ENCODE data around the gene MYO1C.
A peak's percentile ranks its signal among the peaks of the same experiment; 100 is the strongest.

The MYO1C gene

DNA sequence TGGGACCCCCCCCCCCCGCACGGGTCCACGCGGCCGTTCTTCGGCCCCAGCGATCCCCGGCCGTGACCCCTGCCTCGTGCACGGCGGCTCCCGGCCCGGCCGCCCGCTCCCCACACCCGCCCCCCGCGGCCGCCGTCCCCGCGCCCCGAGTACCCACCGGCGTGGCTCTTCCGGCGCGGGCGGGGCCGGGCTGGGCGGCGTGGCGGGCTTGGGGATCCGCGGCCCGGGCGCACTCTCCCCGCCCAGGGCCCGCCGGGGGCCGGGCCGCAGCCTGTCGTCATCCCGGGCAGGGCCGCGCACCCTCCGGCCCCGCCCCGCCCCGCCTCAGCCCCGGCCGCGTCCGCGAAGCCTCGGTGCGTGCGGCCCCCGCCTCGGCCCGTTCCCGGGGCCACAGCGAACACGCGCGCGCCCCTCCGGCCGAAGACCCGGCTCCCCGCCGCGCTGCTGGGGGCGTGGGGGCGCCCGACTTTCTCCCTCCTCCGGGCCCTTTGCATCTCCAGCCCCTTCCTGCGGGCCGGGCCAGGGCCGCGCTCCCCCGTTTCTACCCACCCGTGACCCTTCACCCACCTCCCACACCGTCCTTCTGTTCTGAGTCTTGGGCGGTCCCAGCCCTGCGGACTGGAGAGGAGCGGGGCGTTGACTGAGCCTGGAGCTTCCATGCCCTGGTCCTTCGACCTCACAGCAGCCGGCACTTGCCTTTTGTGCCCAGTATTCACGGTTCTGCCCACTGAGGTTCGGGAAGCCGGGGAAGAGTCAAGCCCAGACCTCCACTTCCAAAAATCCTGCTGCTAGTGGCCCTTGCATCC lies 840 bp downstream of the MYO1C start:
- Histone ChIP-seq H3K9me3 (ENCODE audit: insufficient read depth, low read length) (no peaks in the 10 kb centered on the region), H3K4me3 (ENCODE audit: low read length) (peak overlapping the region; percentile 97), H3K9ac (ENCODE audit: low read length) (peak overlapping the region; percentile 80), H4K20me1 (ENCODE audit: insufficient read depth, low read length) (no peaks in the 10 kb centered on the region), H3K27ac (ENCODE audit: low read length) (0 out of 2 replicates have a peak overlapping the region, but pooled peaks have one; percentile 6), H3K4me2 (ENCODE audit: low read length) (peak overlapping the region; percentile 96), H2AFZ (ENCODE audit: low read depth, low read length) (no peak overlapping the region; the same call in 1 of the 2 replicates), H3K79me2 (ENCODE audit: low read length) (no peaks in the 10 kb centered on the region), H3K36me3 (replicated peaks; ENCODE audit: low read depth, low read length) (no peaks in the 10 kb centered on the region), H3K27me3 (ENCODE audit: low read depth, low read length) (peaks cover 6% of the 10 kb centered on the region), H3K4me1 (ENCODE audit: low read length) (peaks cover 15% of the 10 kb centered on the region)
- TF ChIP-seq, protein P1, sequence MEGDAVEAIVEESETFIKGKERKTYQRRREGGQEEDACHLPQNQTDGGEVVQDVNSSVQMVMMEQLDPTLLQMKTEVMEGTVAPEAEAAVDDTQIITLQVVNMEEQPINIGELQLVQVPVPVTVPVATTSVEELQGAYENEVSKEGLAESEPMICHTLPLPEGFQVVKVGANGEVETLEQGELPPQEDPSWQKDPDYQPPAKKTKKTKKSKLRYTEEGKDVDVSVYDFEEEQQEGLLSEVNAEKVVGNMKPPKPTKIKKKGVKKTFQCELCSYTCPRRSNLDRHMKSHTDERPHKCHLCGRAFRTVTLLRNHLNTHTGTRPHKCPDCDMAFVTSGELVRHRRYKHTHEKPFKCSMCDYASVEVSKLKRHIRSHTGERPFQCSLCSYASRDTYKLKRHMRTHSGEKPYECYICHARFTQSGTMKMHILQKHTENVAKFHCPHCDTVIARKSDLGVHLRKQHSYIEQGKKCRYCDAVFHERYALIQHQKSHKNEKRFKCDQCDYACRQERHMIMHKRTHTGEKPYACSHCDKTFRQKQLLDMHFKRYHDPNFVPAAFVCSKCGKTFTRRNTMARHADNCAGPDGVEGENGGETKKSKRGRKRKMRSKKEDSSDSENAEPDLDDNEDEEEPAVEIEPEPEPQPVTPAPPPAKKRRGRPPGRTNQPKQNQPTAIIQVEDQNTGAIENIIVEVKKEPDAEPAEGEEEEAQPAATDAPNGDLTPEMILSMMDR (IDR thresholded peaks at IDR 0.05; ENCODE audit: low read depth, low read length): no peak
- TF ChIP-seq EZH2phosphoT487 (IDR thresholded peaks at IDR 0.05; ENCODE audit: low read depth): no peak

DNA sequence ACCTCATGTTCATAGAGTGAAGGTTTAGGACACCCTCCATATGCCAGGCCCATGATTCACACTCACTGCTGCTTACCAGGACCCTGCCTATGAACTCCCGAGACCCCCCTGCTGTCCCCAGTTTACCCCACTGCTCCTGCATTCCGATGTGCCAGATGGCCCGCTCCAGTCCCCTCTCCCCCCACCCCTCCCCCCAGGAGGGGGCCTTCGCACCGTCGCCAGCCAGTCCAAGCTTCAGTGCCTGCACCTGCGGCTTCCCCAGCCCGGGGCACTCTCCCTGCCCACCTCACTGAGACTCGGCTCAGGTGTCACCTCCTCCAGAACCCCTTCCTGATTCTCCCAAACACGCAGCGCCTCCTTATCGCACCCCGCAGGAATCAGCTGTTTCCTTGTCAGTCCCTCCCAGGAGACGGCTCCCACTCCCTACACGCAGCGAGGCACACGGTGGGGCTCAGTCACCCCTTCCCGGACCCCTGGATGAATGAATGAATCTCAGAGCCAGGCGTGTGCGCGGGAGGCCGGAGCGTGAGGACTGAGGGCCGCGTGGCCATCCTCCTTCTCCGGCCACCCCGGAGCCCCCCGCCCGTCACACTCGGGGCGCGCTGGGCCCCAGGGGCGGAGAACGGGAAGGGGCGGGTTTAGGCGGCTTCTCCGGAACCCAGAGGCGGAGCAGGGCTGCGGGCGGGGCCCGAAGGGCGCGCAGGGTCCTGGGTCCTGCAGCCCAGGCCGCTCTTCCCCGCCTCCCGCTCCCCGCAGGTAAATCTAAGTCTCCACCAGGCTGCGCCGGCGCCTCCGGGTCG lies 1.6 kb downstream of the MYO1C start:
- TF ChIP-seq EZH2phosphoT487 (IDR thresholded peaks at IDR 0.05; ENCODE audit: low read depth): no peak
- TF ChIP-seq, protein P1 (IDR thresholded peaks at IDR 0.05; ENCODE audit: low read depth, low read length): no peak
- Histone ChIP-seq H3K27ac (ENCODE audit: low read length) (peak overlapping the region; percentile 6; the same call in 1 of the 2 replicates), H4K20me1 (ENCODE audit: insufficient read depth, low read length) (no peaks in the 10 kb centered on the region), H3K9ac (ENCODE audit: low read length) (peak overlapping the region; percentile 80), H3K79me2 (ENCODE audit: low read length) (no peaks in the 10 kb centered on the region), H2AFZ (ENCODE audit: low read depth, low read length) (no peak overlapping the region), H3K27me3 (ENCODE audit: low read depth, low read length) (peaks cover 6% of the 10 kb centered on the region), H3K4me1 (ENCODE audit: low read length) (peaks cover 16% of the 10 kb centered on the region), H3K4me3 (ENCODE audit: low read length) (peak overlapping the region; percentile 97), H3K9me3 (ENCODE audit: insufficient read depth, low read length) (no peaks in the 10 kb centered on the region), H3K36me3 (replicated peaks; ENCODE audit: low read depth, low read length) (no peaks in the 10 kb centered on the region), H3K4me2 (ENCODE audit: low read length) (peak overlapping the region; percentile 91)

DNA sequence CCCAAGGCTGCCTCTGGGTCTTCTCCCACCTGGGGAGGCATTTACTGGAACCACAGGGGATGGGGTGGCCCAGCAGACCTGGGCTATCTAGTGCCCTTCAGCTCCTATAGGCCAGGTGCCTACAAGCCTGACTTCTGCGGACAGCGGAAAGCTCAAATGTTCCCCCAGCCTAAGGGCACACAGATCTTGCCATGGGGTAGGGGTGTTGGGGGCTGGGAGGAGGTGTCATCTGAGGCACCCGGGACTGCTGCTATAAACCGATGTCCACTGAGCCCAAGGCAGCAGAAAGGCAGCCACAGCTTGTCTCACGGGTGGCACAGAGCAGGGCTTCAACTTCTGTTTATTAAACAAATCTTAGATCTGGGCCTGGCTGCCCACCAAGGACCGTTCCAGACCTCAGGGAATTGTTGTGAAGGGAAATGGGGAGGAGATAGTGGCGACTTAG lies 3.6 kb downstream of the MYO1C start:
- Histone ChIP-seq H3K4me3 (ENCODE audit: low read length) (peak overlapping the region; percentile 92), H3K36me3 (replicated peaks; ENCODE audit: low read depth, low read length) (peaks cover 2% of the 10 kb centered on the region), H3K79me2 (ENCODE audit: low read length) (0 out of 2 replicates have a peak, but pooled peaks cover 3% of the 10 kb centered on the region), H3K9ac (ENCODE audit: low read length) (peak overlapping the region; percentile 92; the same call in 1 of the 2 replicates), H3K4me2 (ENCODE audit: low read length) (peak overlapping the region; percentile 91), H3K27ac (ENCODE audit: low read length) (no peak overlapping the region), H3K4me1 (ENCODE audit: low read length) (peaks cover 22% of the 10 kb centered on the region), H2AFZ (ENCODE audit: low read depth, low read length) (no peak overlapping the region), H3K9me3 (ENCODE audit: insufficient read depth, low read length) (no peaks in the 10 kb centered on the region), H3K27me3 (ENCODE audit: low read depth, low read length) (peaks cover 6% of the 10 kb centered on the region), H4K20me1 (ENCODE audit: insufficient read depth, low read length) (peaks cover 3% of the 10 kb centered on the region; the same call in 1 of the 2 replicates)
- no peak for TF ChIP-seq EZH2phosphoT487 (IDR thresholded peaks at IDR 0.05; ENCODE audit: low read depth)
- TF ChIP-seq, protein P1 (IDR thresholded peaks at IDR 0.05; ENCODE audit: low read depth, low read length): no peak
